Measurements from ENCODE around the gene SMARCA2.
A peak's percentile ranks its signal among the peaks of the same experiment; 100 is the strongest.

SMARCA2 gene

DNA sequence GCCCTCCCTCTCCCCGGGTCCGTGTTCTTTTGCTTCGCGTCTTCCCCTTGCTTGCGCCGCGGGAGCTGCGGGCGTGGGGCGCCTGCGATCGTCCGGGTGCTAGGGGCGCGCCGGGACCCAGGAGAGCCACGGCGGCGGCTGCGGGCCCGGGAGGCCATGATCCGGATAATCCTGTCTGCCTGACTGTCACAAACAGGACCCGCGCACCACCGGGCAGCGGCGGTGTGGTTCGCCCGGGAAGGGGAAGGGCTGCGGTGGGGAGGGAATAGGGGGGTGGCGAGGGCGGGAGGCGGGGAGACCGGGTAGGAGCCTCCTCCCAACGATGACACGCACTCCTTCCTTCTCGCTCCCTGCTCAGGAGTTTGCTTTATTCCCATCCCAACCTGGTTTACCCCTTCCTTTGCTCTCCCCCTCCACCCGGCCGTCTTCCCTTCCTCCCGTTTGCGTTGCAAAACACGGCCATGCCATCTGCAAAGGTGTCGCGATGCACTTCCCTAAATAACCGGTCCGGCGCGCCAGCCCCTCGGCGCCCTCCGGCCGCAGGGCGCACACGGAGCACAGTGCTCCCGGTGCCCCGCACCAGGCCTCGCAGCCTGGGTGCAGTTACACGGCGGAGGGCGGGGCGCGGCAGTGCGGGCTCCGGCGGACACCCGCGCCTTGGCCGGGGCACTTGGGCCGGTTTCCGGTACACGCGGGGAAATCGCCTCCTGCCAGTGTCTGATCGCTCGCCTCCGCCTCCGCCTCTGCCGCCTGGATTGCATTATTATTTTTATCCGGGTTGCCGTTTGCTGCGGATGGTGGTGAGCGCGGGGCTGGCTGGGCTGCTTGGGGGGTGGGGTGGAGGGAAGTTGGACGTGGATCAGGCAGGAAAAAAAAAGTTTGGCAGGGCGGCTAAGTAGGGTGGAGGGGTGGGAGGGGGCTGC is 1.5 kb downstream of the SMARCA2 start:
- peak; percentile 76 to 82 for DNase-seq

DNA sequence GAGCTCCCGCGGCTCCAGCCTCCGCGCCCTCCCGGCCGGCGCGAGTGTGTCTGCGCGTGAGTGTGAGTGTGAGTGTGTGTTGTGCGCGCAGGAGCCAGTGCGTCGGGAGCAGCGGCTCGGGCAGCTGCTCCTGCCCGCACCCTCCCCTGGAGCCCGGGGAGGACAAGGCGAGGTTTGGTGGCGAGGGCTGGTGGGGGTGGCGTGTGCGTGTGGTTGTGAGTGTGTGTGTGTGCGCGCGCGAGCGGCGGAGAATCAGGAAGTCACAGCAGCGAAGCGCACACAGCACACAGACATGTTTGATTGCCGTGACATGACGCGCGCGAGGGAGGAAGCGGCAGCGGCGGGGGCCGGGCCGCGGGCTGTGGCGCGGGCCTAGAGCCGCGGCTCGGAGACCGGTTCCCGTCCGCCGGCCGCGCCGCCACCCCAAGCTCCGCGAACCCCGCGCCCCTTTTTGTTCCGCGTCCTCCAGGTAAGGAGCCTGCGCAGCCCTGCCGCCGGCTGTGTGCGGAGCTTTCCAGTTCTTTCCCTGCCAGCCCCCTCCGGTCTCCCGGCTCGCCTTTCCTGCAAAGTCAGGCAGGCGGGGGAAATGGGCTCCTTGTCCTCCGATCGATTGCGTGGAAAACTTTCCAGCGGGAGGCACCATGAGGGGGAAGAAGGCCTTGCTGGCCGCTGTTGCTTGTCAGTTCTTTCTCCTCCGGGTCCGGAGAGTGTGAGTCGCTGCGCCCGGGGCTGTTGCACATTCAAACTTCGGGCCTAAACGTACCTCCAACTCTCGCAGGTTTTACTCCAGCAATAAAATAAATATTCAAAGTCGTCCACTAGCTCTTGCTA is 2.4 kb downstream of the SMARCA2 start:
- peak; percentile 59 to 70 for DNase-seq

GRCh38 chr9:2018162-2018643 is 3.1 kb downstream of the SMARCA2 start:
- DNase-seq, result peak; percentile 55 to 56

DNA sequence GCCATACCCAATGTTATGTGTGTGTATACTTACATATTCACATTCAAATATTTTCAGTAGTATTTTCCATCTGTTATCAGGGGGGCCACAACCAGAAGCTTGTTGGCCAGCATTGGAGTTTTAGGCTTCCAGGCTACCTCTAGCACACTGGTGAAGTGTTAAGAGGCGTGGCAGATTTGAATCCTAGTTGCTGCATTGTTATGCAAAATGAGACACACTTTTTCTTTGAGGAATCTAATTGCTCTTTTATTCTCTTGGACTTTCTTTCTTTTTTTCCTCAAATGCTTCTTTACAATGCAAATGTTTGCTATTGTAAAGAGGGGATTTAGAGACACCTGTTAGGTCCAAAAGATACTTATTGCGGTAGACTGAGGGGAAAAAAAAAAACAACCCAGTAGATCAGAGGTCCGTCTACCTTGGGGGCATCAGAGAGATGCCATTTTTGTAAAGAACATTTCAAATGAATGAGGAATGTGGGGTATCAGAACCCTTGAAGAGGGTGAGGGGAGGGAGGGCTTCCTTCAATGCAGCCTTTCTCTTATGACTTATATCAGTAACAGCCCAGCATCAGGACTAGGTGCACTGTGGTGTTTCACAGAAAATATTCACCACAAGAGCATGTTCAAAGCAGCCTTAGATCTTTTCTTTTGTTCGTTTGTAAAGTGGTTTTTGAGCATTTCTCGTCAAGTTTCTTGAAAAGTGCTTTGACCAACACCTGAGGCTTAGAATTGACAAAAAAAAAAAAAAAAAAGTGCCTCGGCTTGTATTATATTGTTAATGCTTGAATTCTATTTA is 3.8 kb downstream of the SMARCA2 start:
- no peak for DNase-seq

GRCh38 chr9:2019723-2020122 is 4.6 kb downstream of the SMARCA2 start:
- no peak for DNase-seq

GRCh38 chr9:2021731-2022130 is 6.6 kb downstream of the SMARCA2 start:
- no peak for DNase-seq

- DNase-seq, result no peak
Measured at GRCh38 chr9:2022560-2022959, 7.4 kb downstream of the SMARCA2 start.

DNA sequence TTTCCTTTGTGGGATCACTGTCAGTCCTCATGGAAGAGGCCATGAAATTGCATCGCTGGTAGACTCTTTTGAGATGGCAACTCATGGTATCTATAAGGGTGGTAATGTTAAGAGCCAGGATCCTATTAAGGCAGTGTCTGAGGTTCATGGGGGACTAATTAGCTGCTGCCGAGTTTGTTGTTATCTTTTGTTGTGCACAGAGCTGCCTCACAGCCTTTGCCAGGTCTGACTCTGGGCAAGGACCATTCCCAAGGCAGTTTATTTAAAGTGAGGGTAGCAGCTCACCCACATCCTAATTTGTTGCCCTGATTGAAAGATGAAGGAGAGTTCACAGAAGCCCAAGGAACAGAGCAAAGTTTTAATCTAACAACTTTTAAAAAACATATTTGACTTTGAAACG is 7.9 kb downstream of the SMARCA2 start:
- DNase-seq, result peak in 1 of 2 donors; percentile 15

GRCh38 chr9:2023532-2023931 is 8.4 kb downstream of the SMARCA2 start:
- no peak for DNase-seq

DNA sequence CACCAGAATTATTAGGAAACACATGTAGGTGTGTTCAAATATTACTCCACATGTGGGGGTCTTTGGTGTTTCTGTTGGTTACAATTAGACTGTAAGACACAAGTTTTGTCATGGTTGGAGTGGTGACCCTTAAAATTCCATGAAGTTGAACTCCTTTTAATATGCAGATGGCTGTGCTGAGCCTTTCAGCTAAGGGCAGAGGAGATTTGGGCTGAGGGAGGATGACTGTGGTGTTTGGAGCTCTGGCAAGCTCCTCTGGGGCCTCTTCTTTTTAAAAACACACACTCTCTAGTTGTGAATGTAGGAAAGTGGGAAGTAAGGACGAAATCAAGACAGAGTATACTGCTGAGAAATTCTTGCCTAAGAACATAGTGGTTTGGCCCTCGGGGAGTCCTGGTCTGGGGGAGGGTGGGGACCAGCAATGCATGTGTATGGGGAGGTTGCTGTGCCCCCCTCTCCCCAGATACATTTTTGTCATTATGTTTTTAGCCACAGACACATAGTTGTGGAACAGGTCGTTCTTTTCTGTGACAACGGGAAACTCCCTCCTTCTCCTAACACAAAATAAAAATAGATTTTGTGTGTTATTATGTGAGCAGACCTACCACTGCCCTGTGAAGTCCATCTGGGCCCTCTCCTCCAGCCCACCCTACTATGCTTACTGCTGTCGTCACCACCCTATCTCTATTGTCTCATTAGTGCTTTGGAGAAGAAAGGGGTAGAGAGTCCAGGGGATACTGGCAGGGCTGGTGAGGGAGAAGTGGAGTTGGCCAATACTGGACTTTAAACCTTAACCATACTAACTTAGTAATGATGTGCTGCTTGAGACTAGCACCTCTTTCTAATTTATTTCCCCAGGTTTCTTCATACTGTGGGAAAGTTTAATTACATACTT is 10.0 kb downstream of the SMARCA2 start:
- no peak for DNase-seq

DNA sequence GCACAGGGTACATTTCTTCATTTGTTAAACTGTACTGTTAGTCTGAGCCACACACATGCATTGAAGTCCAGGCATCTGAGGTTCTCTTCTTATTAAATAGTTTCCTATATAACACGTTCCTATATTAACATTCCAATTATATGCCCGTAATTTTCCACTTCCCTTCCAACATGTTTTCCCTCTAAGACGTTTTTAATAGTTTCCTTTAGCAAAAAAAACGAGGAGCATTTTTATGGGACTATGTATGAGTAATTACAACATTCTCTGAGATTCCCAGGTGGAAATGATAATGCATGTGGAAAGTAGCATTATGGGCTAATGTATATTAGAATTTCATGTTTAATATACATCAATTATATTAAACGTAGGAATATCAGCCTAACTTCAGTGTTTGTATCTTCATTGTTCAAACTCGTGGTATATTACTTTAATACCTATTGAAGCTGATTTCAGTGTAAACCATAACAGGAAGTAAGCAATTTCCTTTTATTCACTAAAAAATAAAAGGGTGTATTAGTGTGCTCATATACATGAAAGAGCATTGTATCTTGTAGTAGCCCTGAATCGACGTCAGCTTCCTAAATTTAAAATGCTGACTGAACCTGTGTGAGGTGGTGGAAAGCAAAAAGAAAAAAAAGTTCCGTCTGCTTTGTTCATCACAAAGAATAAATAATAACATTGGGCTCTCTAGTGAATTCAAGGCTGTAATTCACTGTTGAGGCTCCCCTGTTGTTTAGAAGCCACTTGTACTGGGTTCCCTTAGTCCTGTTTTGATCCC is 11.3 kb downstream of the SMARCA2 start:
- DNase-seq, result no peak

DNA sequence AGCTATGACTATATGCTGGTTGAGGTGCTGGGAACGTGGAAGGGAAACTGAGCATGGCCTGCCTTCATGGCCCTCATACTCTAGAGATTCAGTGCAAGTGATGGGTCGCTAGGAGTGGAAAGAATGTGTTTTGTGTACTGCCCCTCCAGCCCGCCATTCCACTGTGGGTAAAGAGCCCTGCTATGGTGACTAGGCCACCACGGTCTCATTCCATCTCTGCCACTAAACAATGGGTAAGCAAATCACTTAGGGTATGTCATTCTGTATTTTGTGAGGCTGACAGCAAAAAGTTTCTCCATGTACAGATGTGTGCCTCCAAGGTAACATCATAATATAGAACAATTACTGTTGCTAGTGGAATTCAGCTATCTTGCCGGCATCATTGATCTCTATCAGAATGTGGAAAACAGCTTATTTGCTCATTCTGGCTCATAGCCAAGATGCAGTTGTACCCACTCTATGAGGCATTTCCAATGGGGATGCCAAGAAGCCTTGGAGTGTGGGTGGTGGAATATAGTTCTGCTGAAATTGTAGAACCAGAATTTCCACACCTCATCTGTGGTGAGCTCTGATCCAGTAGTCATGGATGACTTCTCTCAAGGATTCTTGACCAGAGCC is 12.5 kb downstream of the SMARCA2 start:
- no peak for DNase-seq

GRCh38 chr9:2028888-2029287 is 13.7 kb downstream of the SMARCA2 start:
- DNase-seq, result no peak

DNA sequence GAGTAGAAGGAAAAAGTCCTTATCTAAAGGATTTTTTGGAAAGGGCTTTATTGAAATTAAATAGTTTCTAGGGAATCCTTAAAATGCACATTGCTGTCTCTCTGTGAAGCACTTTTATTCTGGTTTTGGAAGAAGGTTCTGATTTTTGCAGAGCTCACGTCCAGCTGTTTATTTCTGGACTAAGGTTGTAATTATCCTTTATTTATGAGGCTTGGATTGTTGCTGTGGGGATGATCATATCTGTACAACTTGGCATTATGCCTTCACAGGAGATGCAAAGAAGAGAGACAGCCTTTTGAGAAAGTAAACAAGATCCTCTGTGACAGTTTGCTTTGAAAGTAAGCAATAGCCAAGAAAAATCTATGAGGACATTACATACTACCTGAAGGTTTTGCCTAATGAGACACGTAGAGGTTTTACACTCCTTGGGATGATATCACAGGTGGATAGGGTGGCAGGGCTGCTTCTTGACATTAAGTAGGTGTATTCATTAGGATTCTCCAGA is 14.6 kb downstream of the SMARCA2 start:
- no peak for DNase-seq

DNA sequence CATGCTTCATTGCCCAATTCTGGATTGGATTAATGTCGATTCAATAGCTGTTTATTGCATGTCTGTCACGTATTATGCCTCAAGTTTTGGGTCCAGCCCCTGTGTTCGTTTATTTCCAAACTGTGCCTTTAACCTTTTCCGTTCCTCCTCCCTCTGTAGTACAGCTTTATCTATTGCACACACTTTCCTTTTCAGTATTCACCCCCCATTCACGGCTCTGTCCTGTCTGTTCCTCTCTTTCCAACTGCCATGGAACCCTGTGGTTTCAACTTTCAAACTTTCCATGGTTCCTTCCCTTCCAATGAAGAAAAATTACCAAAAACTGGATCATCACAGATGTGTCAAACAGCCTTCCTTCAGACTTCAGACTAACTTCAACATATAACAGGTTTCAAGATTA is 17.1 kb downstream of the SMARCA2 start:
- DNase-seq, result no peak

DNA sequence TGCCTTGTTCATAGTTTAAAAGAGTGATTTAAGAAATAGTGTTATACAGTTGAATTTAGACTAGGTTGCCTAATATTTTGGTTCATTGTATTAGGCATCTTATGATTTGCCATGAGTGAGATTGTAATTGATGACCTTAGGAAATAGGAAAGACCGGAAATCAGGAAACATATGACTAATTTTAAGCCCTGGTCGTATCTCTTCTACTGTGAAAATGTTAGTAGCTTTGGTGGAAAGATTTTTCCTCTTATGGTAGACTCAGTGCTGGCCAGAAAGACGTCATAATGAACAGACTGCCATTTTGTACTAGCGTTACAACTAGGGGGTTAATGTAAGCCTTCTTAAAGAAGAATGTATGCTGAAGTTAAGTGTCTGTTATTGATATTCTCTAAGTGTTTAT is 21.7 kb downstream of the SMARCA2 start:
- no peak for DNase-seq

DNA sequence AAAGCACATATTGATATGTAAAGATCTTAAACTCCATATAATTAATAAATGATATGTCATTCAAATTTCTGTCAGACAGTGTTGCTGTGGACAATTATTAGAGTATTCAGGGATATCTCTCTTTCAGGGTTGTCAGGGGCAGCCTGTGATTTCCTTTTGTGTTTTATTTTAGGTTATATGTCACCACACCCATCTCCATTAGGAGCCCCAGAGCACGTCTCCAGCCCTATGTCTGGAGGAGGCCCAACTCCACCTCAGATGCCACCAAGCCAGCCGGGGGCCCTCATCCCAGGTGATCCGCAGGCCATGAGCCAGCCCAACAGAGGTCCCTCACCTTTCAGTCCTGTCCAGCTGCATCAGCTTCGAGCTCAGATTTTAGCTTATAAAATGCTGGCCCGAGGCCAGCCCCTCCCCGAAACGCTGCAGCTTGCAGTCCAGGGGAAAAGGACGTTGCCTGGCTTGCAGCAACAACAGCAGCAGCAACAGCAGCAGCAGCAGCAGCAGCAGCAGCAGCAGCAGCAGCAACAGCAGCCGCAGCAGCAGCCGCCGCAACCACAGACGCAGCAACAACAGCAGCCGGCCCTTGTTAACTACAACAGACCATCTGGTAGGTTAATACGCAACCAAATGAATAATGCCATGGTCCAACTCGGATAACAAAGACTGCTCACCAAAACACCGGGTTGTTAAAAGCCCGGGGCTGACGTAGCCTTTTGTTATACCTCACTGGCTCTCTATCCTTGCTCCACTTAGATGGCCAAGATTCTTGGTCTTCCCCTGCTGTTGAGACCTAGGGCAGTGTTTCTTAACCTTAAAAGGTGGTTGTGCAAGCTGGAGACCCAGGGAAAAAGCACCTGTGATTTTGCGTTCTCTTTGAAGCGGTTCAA is 24.4 kb downstream of the SMARCA2 start:
- no peak for DNase-seq

GRCh38 chr9:2040828-2041227 is 25.7 kb downstream of the SMARCA2 start:
- DNase-seq, result no peak

DNA sequence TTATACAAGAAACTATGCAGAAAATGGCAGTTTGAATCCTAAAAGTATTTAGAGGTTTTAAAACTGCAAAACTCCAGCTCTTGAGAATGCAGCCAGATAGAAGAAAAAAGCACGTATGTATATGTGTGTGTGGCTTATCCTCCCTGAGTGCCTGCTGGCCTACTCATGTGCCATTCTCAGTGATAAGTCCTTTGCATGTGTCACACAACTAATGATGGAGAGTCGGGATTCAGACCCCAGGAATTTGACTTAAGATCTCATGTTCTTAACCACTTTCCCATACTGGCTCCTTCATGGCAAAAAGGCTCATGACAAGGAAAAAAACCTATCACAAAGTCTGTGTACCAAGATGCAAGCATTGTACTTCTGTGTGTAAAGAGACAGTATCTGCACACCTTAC is 26.6 kb downstream of the SMARCA2 start:
- DNase-seq, result no peak

Data from hippocampal formation (tissue), 2 donors.